HG03108 (cell line): ENCODE results near the gene FBXL7.
"Not testable (repeated sequence)": the region's sequence is repeated elsewhere in the genome, so short reads cannot be mapped to it uniquely, and the experiment has no call there.

ENCODE experiments used
- ATAC-seq: cut with Tn5 transposase; IDR thresholded peaks from one replicate; pipeline ENCODE4 v1.9.1; 2021; ENCODE audit warnings: moderate library complexity; ENCODE audit not compliant: unreplicated experiment

FBXL7 gene

DNA sequence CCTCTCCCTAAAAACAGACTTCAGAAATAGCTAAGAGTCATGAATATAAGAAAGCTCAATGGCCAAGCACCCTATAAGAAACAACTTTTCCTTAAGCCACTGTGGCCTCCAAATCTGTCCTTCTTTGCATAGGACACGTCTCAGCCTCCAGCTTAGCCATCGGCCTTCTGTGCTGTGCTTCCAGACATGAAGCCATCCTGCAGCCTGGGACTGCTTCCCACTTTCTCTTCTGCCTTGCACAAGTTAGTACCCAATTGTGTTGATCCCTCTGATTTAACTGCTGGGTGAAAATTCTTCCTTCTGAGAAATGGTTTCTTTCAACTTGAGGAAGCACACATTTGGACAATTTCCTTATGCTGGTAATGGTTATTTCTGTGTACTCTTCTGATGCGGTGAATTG, 344.9 kb downstream of the FBXL7 start:
- ATAC-seq: no peak

DNA sequence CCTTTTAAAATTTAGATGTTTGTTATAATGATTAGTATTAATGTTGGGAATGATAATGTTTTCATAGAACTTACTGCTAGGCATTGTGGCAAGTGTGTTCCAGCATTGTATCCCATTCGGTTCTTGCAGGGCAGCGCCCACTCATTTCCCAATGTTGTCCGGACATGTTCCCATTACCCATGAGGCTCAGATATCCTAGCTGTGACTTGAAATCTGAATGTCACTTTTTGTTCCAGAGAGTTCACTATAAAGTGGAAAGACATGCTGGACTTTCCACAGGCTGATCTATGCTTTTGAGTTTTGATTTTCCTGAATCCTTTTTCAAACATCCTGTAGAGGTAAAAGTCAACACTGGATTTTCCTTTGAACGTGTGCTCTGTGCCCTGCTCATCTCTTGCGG, 350.6 kb downstream of the FBXL7 start:
- ATAC-seq: no peak

DNA sequence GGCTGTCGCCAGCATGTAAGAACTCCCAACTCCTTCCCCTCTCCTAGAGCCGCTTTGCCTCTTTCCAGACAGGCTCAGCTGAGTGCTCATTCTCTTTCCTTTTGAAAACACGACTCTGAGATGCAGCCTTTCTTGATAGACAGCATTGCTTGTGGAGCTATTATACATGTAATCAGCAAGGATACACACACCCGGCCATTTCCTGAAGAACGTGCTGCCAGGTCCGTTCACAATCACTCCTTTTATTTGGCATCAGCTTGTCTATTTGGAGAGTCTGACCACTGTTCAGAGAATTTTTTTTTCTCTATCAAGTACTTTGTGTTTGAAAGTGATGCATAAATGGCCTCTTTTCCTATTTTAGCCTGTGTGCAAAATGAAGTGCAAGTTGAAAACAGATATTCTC, 351.0 kb downstream of the FBXL7 start:
- ATAC-seq: no peak

DNA sequence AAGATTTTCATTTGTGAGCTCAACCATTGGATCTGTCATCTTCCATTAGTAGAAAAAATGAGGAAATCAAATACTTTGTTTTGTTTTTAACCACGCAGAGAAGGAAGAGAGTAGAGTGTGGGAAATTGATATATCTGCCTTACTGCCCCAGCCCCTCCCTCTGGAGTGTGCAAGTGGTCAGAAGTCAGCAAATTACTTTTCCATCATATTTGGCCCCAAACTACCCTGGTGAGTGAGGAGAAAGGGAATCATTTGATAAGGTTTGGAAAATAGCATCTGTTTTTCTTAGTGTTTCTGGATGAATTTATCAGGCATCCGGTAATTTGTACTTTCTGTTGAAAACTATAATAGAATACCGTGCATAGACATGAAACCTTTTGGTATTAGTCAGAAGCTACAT, 352.2 kb downstream of the FBXL7 start:
- no peak for ATAC-seq

DNA sequence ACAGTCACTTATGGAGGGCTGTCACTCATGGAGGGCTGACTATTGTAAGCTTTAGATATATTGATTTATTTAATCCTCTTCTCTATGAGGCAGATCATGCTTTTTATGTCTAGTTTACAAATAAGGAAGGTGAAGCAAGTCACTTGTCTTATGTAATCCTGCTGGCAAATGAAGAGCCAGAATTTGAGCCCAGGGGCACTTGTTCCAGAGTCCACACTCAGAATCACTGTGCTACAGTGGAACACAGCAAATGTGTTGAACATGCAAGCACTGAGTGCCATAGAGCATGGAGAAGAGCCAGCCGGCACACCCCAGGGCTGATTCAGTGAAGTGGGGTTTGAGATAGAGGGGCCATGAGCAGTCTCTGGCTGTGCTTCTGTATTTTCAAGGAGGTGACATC, 353.0 kb downstream of the FBXL7 start:
- ATAC-seq: no peak

DNA sequence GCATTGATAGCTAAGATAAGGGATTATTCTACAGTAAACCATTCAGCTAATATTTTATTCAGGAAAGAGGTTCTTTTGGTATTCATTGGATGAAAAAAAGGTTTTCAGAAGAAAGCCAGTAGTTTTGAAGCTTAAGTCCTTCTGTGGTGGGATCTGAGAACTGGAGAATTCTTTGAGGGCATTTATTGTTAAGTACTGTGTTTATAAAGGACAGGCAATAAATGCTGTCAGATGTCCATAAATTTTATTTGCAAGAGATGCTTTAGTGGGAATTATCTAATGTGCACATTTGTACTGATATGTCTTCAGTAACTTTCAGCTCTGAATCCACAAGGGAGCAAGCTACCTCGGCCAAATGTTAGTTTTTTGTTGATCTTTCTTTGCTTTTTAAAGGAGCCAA, 358.3 kb downstream of the FBXL7 start:
- ATAC-seq: no peak

DNA sequence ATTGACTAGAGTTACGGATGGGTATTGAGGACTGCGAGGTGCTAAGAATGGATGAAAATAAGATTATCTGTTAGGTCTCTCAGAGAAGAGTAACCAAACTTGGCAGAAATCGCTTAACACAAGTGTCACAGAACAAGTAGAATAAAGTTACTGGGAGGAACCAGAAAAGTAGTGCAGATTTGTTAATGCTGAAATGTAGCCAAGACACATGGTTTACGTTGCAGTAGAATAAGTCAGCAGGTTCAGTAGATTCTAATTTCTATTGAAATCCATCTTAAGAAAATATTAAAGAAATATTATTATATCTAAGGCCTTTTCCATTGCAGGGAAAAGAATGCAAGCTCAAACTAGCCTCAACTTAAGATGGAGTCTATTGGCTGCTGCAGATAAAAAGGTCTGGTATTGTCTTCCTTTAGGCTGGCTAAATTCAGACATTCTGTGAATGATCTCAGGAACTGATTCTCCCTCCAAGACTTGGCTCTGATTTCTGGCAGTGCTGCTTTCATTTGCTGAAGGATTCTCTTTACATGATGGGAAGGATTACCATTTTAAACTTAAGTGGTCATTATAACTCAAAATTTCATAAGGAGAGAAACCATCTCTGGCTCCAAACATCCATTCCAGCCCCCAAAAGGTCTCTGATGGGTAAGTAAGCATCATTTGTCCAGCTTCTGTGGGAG, 364.7 kb downstream of the FBXL7 start:
- no peak for ATAC-seq

DNA sequence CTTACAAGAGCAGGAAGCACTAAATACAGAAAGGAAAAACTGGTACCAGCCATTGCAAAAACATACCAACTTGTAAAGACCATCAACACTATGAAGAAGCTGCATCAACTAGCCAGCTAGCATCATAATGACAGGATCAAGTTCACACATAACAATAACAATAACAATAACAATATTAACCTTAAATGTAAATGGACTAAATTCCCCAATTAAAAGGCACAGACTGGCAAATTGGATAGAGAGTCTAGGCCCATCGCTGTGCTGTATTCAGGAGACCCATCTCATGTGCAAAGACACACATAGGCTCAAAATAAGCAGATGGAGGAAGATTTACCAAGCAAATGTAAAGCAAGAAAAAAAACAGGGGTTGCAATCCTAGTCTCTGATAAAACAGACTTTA, 372.3 kb downstream of the FBXL7 start:
- not testable (repeated sequence) for ATAC-seq

DNA sequence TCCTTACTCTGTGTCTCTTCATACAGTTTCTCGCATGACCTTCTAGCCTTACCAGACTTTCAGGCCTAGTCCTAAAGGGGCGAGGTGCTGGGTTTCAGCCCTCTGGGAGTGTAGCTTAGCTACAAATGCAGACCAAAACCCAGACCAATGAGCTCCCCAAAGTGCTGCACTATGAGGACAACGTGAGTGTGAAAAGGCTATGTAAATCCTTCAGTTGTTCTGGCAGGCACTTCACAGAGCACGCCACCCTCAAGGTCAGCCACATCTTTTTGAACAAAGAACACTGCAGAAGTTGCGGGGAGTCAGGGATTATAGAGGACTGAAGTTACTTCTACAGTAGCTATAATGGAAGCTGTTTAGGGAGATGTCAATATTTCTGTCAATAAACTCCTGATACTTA, 377.9 kb downstream of the FBXL7 start:
- no peak for ATAC-seq

DNA sequence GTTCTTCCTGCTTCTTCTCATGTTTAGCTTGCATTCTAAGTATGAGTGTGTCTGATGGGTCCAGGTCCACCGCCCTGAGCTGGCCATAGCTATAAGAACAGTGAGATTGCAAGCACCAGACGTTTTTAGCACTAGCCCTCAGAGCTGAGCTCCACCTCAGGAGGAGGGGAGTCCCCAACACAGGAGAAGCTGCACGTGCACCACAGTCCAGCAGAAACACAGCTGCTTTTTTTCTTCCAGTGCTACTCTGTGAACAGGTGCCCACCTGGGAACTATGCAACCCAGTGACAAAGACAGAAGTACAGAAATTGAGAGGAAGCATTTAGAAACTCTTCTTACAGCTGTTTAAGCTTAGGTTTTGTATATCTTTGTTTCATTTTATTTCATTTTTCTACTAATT, 380.2 kb downstream of the FBXL7 start:
- ATAC-seq: no peak

DNA sequence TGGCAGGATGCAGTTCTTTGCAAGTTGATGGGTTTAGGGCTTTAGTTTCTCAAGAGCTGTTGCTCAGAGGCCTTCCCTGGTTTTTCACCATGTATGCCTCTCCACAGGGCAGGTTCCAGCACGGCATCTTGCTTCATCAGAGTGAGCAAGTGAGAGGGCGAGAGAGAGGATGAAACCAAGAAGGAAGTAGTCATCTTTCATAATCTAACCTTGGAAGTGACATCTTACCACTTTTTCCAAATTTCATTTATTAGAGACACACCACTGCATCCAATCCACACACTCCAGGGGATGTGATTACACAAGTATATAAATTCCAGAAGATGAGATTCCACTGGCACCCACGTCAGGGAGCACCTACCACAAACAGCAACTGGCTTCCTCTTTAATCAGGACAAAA, 385.2 kb downstream of the FBXL7 start:
- no peak for ATAC-seq

DNA sequence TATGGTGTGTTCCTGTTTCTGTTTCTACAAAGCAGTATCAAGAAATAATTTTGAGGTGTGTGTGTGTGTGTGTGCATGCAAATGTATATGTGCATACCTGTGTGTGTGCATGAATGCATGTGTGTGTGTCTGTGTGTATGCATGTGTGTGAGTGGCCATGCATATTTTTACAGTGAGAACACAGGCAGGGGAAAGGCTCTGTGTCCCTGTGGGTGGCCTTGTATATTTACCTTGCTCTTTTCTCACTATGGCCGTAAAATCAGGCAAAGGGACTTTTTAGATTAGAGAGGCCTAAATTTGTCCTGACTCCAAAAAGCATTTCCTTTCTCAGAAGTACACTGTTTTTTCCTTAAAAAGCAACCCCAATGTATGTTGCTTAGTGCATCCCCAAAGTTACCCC, 386.2 kb downstream of the FBXL7 start:
- ATAC-seq: no peak

DNA sequence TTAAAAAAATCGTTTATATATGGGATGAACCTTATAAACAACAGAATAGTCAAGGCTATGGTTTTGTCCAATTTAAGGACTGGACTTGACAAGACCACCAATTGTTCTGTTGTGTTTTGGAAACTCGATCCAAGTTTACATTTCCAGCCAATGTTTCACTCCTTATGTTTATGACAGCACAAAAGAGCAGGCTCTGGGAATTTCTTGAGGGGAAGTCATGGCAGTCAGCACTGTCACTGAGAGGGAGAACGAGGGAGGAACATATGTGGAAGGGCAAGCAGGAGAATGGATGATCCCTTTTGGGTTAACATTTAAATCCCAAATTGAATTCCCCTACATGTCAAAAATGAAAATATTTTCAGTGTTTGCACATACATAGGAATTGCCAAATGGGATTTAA, 387.1 kb downstream of the FBXL7 start:
- ATAC-seq: no peak

DNA sequence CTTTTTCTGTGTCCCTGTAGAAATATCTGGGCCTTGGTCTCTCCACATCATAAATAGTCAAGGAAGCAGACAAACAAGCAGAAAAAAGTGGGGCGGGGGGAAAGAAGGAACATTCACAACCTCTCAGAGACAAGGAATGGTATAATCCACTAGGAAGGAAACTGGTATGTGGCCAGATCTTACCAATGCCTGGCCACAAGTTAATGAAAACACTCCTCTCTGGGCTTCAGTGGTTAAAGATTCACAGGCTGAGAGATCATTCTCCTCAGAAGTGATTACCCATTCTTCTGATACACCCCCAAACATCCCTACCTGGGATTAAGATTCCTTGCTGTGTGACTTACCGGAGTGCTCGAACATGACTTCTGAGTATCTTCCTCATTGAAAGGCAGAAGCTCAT, 389.0 kb downstream of the FBXL7 start:
- ATAC-seq: no peak

DNA sequence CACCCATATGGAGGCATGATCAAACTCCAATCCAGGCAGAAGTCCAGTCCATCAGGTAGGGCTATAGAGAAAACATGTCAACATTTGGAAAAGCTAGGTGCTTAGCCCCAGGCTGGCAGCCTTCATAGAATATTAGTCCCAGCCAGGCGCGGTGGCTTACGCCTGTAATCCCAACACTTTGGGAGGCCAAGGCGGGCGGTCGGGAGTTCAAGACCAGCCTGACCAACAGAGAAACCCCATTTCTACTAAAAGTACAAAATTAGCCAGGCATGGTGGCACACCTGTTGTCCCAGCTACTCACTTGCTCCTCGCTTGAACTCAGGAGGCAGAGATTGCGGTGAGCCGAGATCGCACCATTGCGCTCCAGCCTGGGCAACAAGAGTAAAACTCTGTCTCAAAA, 393.9 kb downstream of the FBXL7 start:
- ATAC-seq: no peak

DNA sequence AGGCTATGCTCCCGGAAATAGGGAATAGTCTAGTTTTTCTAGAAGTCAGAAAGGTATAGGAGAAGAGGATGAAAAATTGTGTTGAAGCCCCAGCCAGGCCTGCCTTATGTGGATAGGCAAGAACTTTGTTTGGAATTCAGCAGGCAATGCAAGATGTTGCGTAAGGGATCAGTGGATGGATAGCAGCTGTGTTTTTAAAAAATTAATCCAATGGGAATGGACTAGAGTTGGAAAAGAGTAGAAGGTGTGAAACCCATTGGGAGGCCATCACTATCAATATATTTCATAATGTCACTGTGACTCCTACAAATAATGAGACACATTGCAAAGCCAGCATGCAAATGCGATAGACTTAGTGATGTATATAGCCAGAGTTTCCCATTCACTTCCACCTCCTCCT, 397.7 kb downstream of the FBXL7 start:
- no peak for ATAC-seq

DNA sequence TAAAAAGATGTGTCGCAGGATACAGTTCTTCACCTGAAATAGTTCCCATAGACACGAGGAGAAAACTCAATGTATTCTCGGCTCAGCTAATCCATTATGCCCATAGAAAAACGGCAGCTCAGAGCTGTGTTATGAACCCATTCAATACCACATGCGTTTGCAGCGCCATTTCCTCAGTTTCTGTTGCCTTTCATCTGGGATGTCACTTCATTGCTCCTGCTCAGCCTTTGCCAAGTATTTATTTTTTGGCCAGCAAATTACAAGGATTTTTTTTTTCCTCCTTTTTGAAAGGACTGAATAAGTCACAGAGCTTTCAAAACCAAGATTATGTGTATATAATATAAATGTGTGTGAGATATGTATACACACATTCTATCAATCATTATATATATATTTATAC, 398.7 kb downstream of the FBXL7 start:
- ATAC-seq: no peak

DNA sequence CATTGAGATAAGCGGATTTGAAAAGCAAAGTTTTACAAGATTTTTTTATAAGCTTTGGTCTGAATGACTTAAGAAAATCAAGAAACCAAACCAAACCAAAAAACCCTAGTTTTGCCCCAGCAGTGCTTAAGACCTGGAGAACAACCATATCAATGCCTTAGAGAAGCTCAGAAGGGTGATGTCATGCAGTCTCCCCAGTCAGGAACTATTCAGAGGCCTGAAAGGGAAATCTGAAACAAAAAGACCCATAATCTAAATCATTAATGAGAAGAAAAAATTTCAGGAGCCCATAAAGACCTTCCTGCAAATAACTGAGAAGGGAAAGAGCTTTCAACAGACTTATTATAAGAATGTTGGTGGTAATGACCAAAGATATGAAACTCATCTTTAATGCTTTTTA, 399.5 kb downstream of the FBXL7 start:
- no peak for ATAC-seq

DNA sequence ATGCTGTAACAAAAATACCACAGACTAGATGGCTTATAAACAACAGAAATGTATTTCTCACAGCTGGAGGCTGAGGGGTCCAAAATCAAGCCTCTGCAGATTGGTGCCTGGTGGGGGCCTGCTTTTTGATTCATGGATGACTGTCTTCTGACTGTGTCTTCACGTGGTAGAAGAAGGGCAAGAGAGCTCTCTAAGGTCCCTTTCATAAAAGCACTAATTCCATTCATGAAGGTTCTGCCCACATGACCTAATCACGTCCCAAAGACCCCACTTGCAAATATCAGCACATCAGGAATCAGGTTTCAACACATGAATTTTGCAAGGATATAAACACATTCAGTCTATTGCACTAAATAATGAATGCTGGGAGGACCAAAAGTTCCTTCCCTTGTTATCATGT, 401.2 kb downstream of the FBXL7 start:
- no peak for ATAC-seq

DNA sequence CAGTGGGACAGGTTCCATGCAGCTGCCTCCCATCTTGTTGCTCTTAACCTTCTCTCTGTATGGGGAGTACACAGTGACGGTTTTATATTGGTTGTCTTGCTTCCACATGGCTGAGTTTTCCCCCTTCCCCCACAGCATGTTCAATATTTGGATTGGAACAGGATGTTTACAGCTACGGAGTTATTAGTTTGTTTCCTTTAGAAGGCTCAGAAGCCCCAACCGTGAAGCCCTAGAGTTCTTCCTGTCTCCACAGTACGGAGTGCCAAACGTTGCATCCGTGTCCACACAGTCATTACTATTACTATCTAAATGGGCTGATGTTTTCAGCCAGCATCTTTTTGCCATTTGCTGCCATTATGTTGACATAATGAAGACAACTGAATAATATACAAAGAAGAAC, 402.1 kb downstream of the FBXL7 start:
- no peak for ATAC-seq

DNA sequence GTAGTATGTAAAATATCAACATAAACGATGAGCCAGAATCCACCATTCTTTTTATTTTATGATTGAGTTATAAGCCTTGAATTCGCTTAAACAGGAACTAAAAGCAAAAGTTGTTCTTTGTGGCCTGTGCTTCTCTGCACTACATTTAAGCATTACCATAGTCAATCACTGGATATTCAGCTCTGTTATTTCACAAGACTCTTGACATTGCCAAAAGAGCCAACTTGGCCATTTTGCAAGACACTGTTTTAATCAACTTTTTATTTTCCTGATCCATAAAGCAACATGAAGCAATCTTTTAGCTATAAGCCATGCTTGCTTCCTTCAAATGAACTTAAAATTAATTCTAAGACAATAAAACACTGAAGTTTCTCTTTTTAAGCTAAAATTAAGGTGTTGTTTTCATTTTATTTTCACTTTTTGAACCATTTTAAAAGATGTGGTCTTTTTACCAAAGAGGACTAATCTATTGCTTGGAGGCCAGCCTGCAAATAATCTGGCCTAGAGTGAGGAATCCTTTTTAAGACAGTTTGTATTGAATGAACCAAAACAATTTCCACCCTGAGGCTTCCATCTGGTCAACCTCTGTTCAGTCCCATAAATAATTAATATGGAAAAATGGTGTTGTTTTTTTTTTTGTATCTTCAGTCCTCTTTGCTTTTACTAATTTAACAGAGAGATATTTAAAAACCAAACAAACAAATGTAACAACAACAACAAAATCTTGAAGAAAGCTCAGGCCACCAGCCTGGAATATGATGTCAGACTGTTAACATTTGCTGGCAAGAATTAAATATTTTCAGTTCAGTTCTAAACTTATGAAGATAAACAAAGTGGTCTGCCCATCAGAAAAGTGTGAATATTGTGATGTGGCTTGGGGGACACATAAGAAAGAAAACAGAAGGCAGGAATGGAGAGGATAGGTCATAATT, 405.2 kb downstream of the FBXL7 start:
- ATAC-seq: no peak

DNA sequence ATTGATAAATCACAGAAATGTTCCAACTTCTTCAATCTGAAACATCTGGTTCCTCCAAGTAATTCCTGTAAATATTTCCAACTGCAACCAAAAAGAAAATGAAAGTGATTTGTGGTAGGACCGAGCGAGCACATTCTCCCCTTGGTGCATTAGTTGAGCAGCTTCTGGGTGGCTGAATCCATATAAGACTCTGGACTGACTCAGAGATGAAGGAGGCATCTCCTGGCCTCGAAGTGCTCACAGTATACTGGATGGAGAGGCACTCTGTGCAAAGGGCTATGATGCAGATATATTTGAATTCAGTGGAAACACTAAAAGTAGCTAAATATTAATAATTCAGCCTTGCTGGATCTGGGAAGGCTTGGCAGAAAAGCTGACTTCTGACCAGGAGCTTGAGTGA, 414.7 kb downstream of the FBXL7 start:
- ATAC-seq: no peak

DNA sequence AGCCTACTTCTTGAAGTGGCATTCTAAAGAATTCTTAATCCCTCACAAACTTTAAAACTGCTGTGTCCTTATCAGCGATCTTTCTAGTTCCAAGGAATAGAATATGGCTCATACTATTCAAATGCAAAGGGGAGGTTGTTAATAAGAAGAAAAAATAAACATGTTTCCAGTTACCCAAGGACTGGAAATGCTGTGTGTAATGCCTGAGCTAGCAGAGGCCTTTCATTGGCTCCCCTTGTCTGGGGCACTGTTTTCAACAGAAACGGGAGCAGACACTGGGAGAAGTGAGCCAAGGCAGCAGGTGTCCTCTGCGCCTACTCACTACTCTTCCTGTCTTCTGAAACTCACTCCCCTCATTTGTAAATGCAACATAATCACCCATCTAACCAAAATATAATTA, 426.6 kb downstream of the FBXL7 start:
- no peak for ATAC-seq
